ENCODE measurements around the gene SEZ6L.

DNA sequence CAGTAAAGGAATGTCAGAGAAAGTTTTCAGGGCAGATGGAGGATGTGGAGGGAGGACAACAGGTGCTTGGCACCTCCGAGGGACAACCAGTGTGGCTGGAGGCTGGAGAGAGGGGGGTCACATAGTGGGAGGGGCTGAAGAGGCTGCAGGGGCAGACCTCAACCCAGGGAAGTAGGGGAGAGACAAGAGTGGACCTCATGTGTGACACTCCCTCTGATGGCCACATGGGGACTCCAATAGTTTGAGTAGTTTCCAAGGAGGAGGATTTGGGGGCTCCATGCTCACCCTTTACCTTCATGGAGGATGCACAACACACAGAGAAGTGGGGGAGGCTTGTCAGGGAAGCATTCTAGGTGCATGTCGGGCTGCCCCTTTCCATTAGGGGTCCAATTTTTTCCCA, 224.7 kb downstream of the SEZ6L start:
- TF ChIP-seq, protein P1, sequence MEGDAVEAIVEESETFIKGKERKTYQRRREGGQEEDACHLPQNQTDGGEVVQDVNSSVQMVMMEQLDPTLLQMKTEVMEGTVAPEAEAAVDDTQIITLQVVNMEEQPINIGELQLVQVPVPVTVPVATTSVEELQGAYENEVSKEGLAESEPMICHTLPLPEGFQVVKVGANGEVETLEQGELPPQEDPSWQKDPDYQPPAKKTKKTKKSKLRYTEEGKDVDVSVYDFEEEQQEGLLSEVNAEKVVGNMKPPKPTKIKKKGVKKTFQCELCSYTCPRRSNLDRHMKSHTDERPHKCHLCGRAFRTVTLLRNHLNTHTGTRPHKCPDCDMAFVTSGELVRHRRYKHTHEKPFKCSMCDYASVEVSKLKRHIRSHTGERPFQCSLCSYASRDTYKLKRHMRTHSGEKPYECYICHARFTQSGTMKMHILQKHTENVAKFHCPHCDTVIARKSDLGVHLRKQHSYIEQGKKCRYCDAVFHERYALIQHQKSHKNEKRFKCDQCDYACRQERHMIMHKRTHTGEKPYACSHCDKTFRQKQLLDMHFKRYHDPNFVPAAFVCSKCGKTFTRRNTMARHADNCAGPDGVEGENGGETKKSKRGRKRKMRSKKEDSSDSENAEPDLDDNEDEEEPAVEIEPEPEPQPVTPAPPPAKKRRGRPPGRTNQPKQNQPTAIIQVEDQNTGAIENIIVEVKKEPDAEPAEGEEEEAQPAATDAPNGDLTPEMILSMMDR (IDR thresholded peaks at IDR 0.05; ENCODE audit: insufficient read depth, low read depth, low read length), result no peak
- no peak for TF ChIP-seq EZH2 (IDR thresholded peaks at IDR 0.05; ENCODE audit: insufficient read depth, low read length)
